LNCAP (cell line): Measurements from ENCODE around the gene ITGA1.

ENCODE experiments used
- TF ChIP-seq, protein P1 (sequence below): fragments of 450-650 bp; IDR thresholded peaks from 2 replicates; pipeline ENCODE4 v1.5.1; 2017; ENCODE audit warnings: mild to moderate bottlenecking

The ITGA1 gene

DNA sequence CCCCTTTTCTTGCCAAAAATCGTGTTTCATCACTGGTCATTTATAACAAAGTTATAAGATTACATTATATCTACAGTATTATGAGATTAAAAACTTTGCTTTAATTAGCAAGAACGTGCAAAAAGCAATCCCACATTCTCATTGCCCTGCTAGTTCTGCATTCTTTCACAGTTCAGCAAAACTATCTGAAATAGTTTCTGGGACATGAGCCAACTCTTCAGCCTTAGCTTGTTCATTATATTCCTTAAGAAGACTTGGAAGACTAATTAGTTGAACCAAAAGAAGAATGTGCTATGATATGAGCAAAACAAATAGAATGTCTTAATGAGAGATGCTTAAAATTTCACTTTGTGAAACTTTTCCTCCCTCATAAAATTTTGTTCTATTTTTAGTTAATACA, 76.7 kb downstream of the ITGA1 start:
- TF ChIP-seq, protein P1, sequence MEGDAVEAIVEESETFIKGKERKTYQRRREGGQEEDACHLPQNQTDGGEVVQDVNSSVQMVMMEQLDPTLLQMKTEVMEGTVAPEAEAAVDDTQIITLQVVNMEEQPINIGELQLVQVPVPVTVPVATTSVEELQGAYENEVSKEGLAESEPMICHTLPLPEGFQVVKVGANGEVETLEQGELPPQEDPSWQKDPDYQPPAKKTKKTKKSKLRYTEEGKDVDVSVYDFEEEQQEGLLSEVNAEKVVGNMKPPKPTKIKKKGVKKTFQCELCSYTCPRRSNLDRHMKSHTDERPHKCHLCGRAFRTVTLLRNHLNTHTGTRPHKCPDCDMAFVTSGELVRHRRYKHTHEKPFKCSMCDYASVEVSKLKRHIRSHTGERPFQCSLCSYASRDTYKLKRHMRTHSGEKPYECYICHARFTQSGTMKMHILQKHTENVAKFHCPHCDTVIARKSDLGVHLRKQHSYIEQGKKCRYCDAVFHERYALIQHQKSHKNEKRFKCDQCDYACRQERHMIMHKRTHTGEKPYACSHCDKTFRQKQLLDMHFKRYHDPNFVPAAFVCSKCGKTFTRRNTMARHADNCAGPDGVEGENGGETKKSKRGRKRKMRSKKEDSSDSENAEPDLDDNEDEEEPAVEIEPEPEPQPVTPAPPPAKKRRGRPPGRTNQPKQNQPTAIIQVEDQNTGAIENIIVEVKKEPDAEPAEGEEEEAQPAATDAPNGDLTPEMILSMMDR: no peak

DNA sequence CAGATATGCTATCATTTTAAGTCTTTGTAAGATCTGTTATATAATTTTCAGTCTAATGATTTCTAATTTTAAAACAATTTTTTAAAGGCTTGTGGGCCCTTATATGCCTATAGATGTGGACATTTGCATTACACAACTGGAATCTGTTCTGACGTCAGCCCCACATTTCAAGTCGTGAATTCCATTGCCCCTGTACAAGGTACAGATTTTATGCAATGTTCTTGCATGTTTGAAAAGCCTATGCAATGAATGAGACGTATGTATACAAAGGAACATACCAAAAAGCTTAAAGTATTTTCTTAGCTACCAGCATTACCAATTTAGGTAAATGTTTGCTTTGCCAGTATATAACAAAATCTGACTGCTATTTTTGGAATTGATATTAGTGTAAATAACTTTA, 77.2 kb downstream of the ITGA1 start:
- TF ChIP-seq, protein P1: no peak

DNA sequence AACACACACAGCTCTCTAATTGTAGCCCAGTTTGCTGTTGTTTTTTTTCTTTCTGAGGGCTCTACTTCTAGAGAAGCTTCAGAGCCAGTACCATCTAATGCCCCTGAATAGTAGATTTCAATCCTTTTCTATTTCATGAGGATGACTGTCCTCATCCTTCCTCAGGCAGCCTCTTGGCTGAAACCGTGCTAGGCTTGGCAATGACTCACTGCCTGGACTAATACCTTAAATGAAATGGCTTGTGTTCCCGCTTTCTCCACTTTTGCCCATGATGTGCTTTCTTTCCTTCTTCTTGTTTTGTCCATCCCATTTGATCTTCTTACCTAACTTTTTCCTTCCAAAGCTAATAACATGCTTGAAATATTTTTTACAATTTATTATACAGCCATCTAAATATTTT, 80.1 kb downstream of the ITGA1 start:
- TF ChIP-seq, protein P1: no peak

DNA sequence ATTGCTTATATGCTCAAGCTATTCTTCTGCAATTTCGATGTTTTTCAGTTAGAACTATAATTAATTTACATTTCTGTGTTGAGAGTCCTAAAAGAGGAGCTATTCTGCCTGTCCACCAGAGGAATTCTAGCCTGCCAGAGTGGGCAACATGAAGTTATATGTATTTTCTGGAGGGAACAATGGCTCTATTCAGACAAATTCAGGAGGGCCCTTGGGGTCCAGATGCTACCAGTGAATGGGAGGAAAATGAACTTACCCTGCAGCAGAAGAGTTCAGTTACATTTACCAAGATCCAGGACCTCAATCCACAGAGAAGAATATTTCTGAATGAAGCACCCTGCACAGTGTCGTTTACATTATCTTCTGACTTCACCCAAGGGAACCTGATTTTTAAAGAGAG, 80.7 kb downstream of the ITGA1 start:
- TF ChIP-seq, protein P1: no peak

DNA sequence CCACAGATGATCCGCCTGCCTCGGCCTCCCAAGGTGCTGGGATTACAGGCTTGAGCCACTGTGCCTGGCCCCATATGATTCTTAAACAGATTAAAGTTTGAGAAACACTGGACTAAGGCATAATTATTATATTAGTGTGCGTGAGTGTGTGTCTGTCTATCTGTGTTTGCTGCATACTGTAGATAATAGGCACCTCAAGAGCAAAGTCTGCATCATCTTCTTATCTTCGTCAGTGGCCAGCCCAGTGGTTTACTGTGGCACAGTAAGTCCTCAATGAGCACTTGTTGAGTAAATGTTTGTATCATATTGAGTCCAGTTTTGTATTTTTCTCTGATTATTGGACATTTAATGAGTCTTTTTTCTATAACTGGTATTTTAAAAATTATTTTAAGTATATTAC, 81.7 kb downstream of the ITGA1 start:
- TF ChIP-seq, protein P1: no peak

DNA sequence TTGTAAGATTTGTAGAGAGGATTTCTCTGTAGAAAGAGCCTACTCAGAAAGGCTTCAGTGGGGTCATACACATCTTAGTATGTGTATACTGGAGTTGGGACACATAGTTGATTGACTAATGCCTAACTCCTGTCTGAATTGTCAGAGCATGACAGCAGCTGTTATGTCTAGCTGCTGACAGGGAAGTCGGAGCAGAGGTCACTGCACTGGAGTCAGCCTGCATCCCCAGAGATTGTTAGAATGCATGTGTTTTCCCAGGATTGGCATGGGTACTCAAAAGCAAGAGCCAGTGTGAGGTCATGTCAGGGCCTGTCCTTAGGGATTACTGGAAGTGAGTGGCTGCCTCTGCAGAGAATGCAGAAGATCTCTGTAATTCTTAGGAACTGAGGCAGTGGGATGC, 82.7 kb downstream of the ITGA1 start:
- TF ChIP-seq, protein P1: no peak

DNA sequence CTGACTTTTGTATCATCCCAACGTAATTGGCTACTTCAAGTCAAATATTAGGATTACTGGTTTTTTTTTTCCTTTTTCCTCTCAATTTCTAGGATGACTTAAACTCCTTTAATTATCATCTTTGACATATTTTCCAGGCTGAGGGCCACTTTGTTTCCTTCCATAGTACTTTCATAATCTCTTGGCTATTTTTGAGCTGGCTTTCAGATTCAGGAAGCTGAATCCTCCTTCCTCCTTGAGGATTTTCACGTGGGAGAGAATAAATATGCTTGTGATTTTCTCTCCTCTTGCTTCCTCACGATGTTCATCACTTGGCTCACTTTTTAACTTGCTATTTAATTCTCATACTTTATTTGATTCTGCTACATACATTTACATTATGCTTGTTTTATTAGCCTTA, 88.1 kb downstream of the ITGA1 start:
- TF ChIP-seq, protein P1: no peak

DNA sequence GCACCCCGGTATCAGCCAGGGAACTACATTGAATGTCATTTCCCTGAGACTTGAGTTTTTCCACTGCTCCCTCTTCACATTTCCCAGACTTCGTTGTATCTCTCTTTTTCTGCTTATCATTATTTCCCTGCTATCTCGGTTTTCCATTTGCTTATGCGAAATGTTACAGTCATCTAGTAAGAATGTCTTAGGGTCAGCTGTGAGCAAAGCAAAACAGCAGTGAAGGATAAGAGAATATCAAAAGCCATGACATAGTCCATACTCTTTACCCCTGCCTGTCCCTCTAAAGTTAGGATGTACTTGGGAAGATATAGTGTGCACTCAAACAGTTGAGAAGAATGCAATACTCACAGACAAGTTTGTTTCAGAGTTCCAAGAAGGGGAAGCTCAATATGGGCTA, 88.7 kb downstream of the ITGA1 start:
- TF ChIP-seq, protein P1: no peak
